ENCODE results near the gene BEND4.
"Not testable (repeated sequence)": the region's sequence is repeated elsewhere in the genome, so short reads cannot be mapped to it uniquely, and the experiment has no call there.

DNA sequence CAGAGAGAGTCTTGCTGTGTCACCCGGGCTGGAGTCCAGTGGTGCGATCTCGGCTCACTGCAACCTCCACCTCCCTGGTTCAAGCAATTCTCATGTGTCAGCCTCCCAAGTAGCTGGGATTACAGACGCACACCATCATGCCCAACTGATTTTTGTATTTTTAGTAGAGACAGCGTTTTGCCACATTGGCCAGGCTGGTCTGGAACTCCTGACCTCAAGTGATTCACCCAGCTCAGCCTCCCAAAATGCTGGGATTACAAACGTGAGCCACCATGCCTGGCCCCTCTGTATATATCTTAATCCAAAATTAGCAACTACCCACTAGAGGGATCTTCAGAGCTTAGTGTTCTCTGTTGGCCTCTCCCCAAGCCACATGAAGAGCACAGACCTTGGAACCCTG is 13.7 kb upstream of the BEND4 start:
- TF ChIP-seq POLR2A (IDR thresholded peaks at IDR 0.05; ENCODE audit: low read depth), result not testable (repeated sequence)
- TF ChIP-seq, protein P1, sequence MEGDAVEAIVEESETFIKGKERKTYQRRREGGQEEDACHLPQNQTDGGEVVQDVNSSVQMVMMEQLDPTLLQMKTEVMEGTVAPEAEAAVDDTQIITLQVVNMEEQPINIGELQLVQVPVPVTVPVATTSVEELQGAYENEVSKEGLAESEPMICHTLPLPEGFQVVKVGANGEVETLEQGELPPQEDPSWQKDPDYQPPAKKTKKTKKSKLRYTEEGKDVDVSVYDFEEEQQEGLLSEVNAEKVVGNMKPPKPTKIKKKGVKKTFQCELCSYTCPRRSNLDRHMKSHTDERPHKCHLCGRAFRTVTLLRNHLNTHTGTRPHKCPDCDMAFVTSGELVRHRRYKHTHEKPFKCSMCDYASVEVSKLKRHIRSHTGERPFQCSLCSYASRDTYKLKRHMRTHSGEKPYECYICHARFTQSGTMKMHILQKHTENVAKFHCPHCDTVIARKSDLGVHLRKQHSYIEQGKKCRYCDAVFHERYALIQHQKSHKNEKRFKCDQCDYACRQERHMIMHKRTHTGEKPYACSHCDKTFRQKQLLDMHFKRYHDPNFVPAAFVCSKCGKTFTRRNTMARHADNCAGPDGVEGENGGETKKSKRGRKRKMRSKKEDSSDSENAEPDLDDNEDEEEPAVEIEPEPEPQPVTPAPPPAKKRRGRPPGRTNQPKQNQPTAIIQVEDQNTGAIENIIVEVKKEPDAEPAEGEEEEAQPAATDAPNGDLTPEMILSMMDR (IDR thresholded peaks at IDR 0.05), result not testable (repeated sequence)

Measured in esophagus muscularis mucosa (tissue), 3 donors.